ENCODE results near the gene ZBTB16. TPM values are rescaled to one million over a fixed set of nuclear protein-coding genes. Genes with fewer than 3 reads are reported as not detected.

ZBTB16 gene
- total RNA-seq, 2 donors from 2014 or later: 2.0 to 13.7 TPM

DNA sequence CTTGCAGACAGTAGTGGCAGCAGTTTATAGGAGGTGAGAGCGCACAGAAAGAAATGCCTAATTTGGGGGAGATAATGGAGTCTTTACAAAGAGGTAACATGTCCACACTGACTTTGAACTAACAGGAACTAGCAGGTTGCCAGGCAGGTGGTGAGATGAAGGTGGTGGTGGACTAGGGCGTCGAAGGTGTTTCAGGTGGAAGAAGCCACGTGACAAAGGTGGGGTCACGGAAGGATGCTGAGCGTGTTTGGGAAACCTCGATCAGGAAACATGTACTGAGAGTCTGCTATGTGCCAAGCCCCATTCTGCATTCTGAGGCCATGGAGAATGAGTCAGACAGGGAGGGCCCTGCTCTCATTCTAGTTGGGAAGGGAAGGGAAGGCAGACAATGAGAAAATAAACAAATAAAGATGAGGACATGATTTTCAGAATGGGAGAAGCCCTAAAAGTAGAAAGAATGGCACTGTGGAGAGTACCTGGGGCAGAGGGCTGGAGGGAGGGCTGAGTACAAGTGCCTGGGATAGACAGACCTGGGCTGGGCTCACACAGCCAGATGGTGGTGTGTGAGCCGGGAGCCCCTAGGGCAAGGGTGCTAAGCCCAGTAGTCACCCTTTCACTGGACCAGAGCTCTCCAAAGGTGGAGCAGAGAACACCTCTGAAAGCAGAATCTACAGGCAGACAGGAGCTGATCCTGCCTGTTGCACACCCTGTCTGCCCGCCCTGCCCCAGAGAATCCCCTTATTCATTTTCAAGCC lies 220.5 kb downstream of the ZBTB16 start:
- TF ChIP-seq, protein P1, sequence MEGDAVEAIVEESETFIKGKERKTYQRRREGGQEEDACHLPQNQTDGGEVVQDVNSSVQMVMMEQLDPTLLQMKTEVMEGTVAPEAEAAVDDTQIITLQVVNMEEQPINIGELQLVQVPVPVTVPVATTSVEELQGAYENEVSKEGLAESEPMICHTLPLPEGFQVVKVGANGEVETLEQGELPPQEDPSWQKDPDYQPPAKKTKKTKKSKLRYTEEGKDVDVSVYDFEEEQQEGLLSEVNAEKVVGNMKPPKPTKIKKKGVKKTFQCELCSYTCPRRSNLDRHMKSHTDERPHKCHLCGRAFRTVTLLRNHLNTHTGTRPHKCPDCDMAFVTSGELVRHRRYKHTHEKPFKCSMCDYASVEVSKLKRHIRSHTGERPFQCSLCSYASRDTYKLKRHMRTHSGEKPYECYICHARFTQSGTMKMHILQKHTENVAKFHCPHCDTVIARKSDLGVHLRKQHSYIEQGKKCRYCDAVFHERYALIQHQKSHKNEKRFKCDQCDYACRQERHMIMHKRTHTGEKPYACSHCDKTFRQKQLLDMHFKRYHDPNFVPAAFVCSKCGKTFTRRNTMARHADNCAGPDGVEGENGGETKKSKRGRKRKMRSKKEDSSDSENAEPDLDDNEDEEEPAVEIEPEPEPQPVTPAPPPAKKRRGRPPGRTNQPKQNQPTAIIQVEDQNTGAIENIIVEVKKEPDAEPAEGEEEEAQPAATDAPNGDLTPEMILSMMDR (IDR thresholded peaks at IDR 0.05): no peak
- no peak overlapping the region for H3K27ac ChIP-seq
- intact Hi-C loops (cut with DNase I): loop anchor here (5.0 kb wide), 1 partner anchor 482 kb away; no protein-coding TSS in a partner anchor

DNA sequence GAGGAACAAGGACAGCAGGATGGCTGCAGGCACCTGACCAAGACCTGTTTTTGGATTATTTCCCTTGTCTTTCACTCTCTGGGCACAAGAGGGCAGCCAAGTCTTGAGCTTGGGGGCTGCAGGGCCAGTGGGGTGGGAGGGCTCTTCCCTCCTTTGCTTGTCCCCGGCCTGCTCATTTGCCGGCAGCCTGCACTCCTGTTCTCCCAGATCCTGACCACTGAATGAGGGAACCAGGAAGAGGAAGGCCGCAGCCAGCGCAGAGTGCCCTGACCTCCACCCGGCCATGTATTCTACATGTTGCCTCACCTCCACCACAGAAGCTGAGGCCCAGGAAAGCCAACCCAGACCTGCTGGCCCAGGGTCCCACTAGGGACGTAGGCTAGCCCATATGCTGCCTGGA lies 221.2 kb downstream of the ZBTB16 start:
- H3K36me3 ChIP-seq: no peaks in the 10 kb centered on the region
- no peaks in the 10 kb centered on the region for H3K4me1 ChIP-seq
- H3K9me3 ChIP-seq: no peaks in the 10 kb centered on the region
- no peak overlapping the region for H3K9ac ChIP-seq (ENCODE audit: low read depth in 2 of 2, low read length in 2 of 2)
- intact Hi-C loops (cut with DNase I): no loop called here
- no peak overlapping the region for H3K27ac ChIP-seq
- TF ChIP-seq, protein P1 (IDR thresholded peaks at IDR 0.05): peak; percentile 42
- no peak overlapping the region for H3K4me3 ChIP-seq
- peak; percentile 59 for DNase-seq
- no peaks in the 10 kb centered on the region for H3K27me3 ChIP-seq

More for the DNA sequence above, 220.5 kb downstream of the ZBTB16 start:
- Histone ChIP-seq H3K9ac (ENCODE audit: low read depth in 2 of 2, low read length in 2 of 2) (no peak overlapping the region), H3K4me1 (no peaks in the 10 kb centered on the region), H3K27me3 (no peaks in the 10 kb centered on the region), H3K9me3 (no peaks in the 10 kb centered on the region), H3K4me3 (no peak overlapping the region), H3K36me3 (no peaks in the 10 kb centered on the region)
- DNase-seq: no peak

DNA sequence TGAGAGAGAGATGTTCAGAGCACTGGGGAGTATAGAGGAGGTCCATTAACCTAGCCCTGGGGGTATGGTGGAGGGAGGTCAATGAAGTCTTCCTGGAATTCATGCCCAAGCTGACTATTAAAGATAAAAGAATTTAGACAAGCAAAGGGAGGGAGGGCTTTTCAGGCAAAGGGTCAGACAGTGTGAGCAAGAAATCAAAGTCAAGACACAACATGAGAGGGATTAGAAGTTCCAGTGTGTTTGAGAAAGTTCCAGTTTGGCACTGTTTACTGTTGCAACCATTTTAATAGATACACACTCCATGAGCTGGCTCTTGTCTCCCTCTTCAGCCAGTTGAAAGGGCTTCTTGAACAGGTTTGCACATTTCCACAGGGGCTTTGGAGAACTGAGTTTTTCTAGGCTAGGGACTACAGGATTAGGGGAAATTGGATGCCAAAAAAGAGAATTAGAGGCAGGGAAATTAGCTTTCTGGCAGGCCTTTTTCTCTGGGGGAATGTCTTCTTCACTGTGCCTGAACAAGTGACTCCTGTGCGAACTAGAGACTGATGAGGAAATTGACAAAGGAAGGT lies 222.0 kb downstream of the ZBTB16 start:
- intact Hi-C loops (cut with DNase I): no loop called here
- Histone ChIP-seq H3K9me3 (no peaks in the 10 kb centered on the region), H3K27me3 (no peaks in the 10 kb centered on the region), H3K4me3 (no peak overlapping the region), H3K4me1 (no peaks in the 10 kb centered on the region), H3K36me3 (no peaks in the 10 kb centered on the region), H3K9ac (ENCODE audit: low read depth in 2 of 2, low read length in 2 of 2) (no peak overlapping the region), H3K27ac (no peak overlapping the region)
- TF ChIP-seq, protein P1 (IDR thresholded peaks at IDR 0.05): no peak
- DNase-seq: no peak

DNA sequence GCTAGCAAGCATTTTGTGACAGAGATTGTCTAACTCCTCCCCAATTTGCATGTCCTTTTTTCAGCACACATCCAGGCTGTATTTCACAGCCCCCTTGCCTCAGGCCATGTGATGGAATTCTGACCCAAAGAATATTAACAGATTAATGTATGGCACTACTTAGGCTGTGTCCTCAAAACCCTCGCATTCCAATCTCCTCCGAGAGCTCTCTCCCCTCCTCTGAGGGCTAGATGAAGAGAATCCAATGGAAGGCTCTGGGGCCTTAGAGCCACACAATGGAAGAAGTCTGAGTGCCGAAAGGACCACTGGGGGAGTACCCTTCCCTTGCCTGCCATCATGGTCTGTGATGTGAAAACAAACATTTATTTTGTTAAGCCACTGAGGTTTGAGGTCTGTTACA lies 223.0 kb downstream of the ZBTB16 start:
- no peaks in the 10 kb centered on the region for H3K9me3 ChIP-seq
- DNase-seq: no peak
- H3K36me3 ChIP-seq: no peaks in the 10 kb centered on the region
- no peak overlapping the region for H3K9ac ChIP-seq (ENCODE audit: low read depth in 2 of 2, low read length in 2 of 2)
- TF ChIP-seq, protein P1 (IDR thresholded peaks at IDR 0.05): no peak
- intact Hi-C loops (cut with DNase I): no loop called here
- no peak overlapping the region for H3K27ac ChIP-seq
- no peaks in the 10 kb centered on the region for H3K4me1 ChIP-seq
- no peaks in the 10 kb centered on the region for H3K27me3 ChIP-seq
- no peak overlapping the region for H3K4me3 ChIP-seq

DNA sequence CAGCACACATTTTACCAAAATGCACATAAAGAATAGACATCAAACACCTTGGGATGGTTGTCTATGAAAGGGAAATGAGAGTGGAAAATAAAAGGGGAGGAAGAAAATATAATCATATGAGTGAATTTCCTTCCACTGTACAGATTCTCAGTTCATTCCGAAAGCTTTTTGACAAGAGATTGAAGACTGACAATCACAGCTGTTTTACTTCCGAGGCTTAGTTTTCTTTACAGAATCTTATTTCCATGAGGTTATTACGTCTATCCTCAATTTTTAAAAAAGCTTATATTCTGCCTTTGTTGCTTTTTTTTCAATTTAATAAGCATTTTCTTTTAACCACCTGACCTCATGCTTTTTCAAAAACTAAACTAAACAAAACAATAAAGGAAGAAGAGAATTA lies 223.9 kb downstream of the ZBTB16 start:
- H3K27ac ChIP-seq: no peak overlapping the region
- TF ChIP-seq, protein P1 (IDR thresholded peaks at IDR 0.05): no peak
- intact Hi-C loops (cut with DNase I): no loop called here

More for the DNA sequence above, 223.9 kb downstream of the ZBTB16 start:
- Histone ChIP-seq H3K4me1 (no peaks in the 10 kb centered on the region), H3K27me3 (no peaks in the 10 kb centered on the region), H3K9me3 (no peaks in the 10 kb centered on the region), H3K36me3 (no peaks in the 10 kb centered on the region), H3K9ac (ENCODE audit: low read depth in 2 of 2, low read length in 2 of 2) (no peak overlapping the region), H3K4me3 (no peak overlapping the region)
- no peak for DNase-seq
